HepG2 (cell line): Measurements from ENCODE around the gene SERPINF2. TPM values are rescaled to one million over a fixed set of nuclear protein-coding genes. Genes with fewer than 3 reads are reported as not detected.

Experiments
- FIP1L1 ChIP-seq: fragments of 200-400 bp; formaldehyde crosslinking; IDR thresholded peaks from 2 replicates; pipeline ENCODE4 v1.6.1; 2018; ENCODE audit warnings: low read depth, mild to moderate bottlenecking, low read length, moderate library complexity, borderline replicate concordance; ENCODE audit not compliant: insufficient read depth
- HOXA7 ChIP-seq: sonication (generic); formaldehyde crosslinking; IDR thresholded peaks from 2 replicates; pipeline ENCODE4 v1.8.1; 2022; ENCODE audit warnings: mild to moderate bottlenecking, missing genetic modification reagents, moderate library complexity
- JUNB ChIP-seq: sonication (generic); formaldehyde crosslinking; IDR thresholded peaks from 2 replicates; pipeline ENCODE4 v1.8.0; 2022; ENCODE audit warnings: missing genetic modification reagents, mild to moderate bottlenecking, borderline replicate concordance
- KDM5A ChIP-seq: fragments of 200-600 bp; sonication (generic); IDR thresholded peaks from 2 replicates; pipeline ENCODE4 v1.7.0; 2018; ENCODE audit warnings: antibody characterized with exemption, mild to moderate bottlenecking, low read length, borderline replicate concordance
- LCORL ChIP-seq, 2 experiments: fragments of 450-650 bp in 1 of 2; sonication (generic) in 1 of 2; formaldehyde crosslinking in 1 of 2; IDR thresholded peaks; 2 replicates each; pipeline versions ENCODE4 v1.5.0 to v1.6.1; 2017 to 2020; ENCODE audit warnings: antibody characterized with exemption in 1 of 2, missing genetic modification reagents in 1 of 2
- MXD1 ChIP-seq: sonication (generic); formaldehyde crosslinking; IDR thresholded peaks from 2 replicates; pipeline ENCODE4 v1.4.0; 2020; ENCODE audit warnings: mild to moderate bottlenecking, missing genetic modification reagents
- NFATC3 ChIP-seq: sonication (generic); formaldehyde crosslinking; IDR thresholded peaks from 2 replicates; pipeline ENCODE4 v1.5.1; 2020; ENCODE audit warnings: mild to moderate bottlenecking, missing genetic modification reagents
- NFKB2 ChIP-seq: sonication (generic); formaldehyde crosslinking; IDR thresholded peaks from 2 replicates; pipeline ENCODE4 v1.4.0; 2020; ENCODE audit warnings: missing genetic modification reagents, borderline replicate concordance
- NFYC ChIP-seq: IDR thresholded peaks from 2 replicates; pipeline ENCODE4 v1.6.1; 2016; ENCODE audit warnings: missing genetic modification reagents, missing compliant biosample characterization
- PLSCR1 ChIP-seq: sonication (generic); formaldehyde crosslinking; IDR thresholded peaks from 2 replicates; pipeline ENCODE4 v1.5.0; 2020; ENCODE audit warnings: missing genetic modification reagents, mild to moderate bottlenecking, borderline replicate concordance
- POLR2A ChIP-seq, 2 experiments: IDR thresholded peaks; 2 replicates each; pipeline ENCODE4 v1.6.1; 2011; ENCODE audit warnings: low read depth in 2 of 2, low read length in 2 of 2, mild to moderate bottlenecking in 1 of 2, moderate library complexity in 1 of 2; ENCODE audit not compliant: insufficient read depth in 1 of 2
- SKI ChIP-seq: fragments of 450-650 bp; IDR thresholded peaks from one replicate; pipeline ENCODE4 v1.6.1; 2018; ENCODE audit warnings: mild to moderate bottlenecking; ENCODE audit not compliant: partially characterized antibody
- ZGPAT ChIP-seq: IDR thresholded peaks from 2 replicates; pipeline ENCODE4 v1.6.1; 2016; ENCODE audit warnings: mild to moderate bottlenecking
- ZIK1 ChIP-seq: sonication (generic); formaldehyde crosslinking; IDR thresholded peaks from 2 replicates; pipeline ENCODE4 v1.5.0; 2020; ENCODE audit warnings: mild to moderate bottlenecking, low read depth, missing genetic modification reagents, borderline replicate concordance
- ZNF3 ChIP-seq: IDR thresholded peaks from 2 replicates; pipeline ENCODE4 v1.7.0; 2017; ENCODE audit warnings: inconsistent platforms
- ZNF343 ChIP-seq: sonication (generic); formaldehyde crosslinking; IDR thresholded peaks from 2 replicates; pipeline ENCODE4 v1.4.0; 2020; ENCODE audit warnings: mild to moderate bottlenecking, missing genetic modification reagents
- ZNF564 ChIP-seq: sonication (generic); formaldehyde crosslinking; IDR thresholded peaks from 2 replicates; pipeline ENCODE4 v1.8.1; 2023; ENCODE audit warnings: mild to moderate bottlenecking, missing genetic modification reagents
- polyA plus RNA-seq, 8 experiments: library from polyadenylated mRNA; depleted of rRNA in 3 of 8; stranded (reverse) in 7 of 8; unstranded in 1 of 8; fragments of >200 nt; fragmentation: Illumina TruSeq in 4 of 8; extraction: Trizol in 4 of 8; gene quantifications; 2 replicates each; pipeline versions ENCODE4 v1.2.1 to v1.2.3, GENCODE V29; 2011 to 2016; ENCODE audit warnings: low read depth in 4 of 8, missing spikeins in 1 of 8, mixed read lengths in 1 of 8; ENCODE audit not compliant: insufficient read depth in 1 of 8
- total RNA-seq, 5 experiments: library from RNA; depleted of rRNA; stranded (reverse); fragments of >200 nt; fragmentation: Illumina TruSeq; extraction: Trizol; gene quantifications; 2 replicates each; pipeline ENCODE4 v1.2.3, GENCODE V29; 2016; ENCODE audit warnings: low read depth in 1 of 5
- TF ChIP-seq, protein P1 (sequence below): sonication (generic); formaldehyde crosslinking; conservative IDR thresholded peaks from 2 replicates; pipeline ENCODE4 v1.4.0; 2020; ENCODE audit warnings: missing genetic modification reagents

SERPINF2 gene
- total and polyA plus RNA-seq, 2 of the 13 experiments (the other 11 are each of a cell fraction or from before 2014, with no cell fraction given): 309 to 548 TPM

GRCh38 chr17:1769822-1770477 is 27.3 kb downstream of the SERPINF2 start (continued):
- TF ChIP-seq PLSCR1 (CRISPR knock-in tag): no peak
- TF ChIP-seq ZGPAT (CRISPR knock-in tag): 0 out of 2 replicates have a peak, but pooled peaks have one; percentile 40
- TF ChIP-seq FIP1L1: no peak
- TF ChIP-seq NFATC3 (CRISPR knock-in tag): no peak
- no peak for TF ChIP-seq JUNB (CRISPR knock-in tag)
- no peak for TF ChIP-seq ZIK1
- no peak for TF ChIP-seq LCORL (IDR thresholded peaks at IDR 0.05)
- peak; percentile 31; the same call in 1 of the 2 replicates for TF ChIP-seq LCORL (CRISPR knock-in tag; IDR thresholded peaks at IDR 0.05)
- no peak for TF ChIP-seq KDM5A
- TF ChIP-seq, protein P1, sequence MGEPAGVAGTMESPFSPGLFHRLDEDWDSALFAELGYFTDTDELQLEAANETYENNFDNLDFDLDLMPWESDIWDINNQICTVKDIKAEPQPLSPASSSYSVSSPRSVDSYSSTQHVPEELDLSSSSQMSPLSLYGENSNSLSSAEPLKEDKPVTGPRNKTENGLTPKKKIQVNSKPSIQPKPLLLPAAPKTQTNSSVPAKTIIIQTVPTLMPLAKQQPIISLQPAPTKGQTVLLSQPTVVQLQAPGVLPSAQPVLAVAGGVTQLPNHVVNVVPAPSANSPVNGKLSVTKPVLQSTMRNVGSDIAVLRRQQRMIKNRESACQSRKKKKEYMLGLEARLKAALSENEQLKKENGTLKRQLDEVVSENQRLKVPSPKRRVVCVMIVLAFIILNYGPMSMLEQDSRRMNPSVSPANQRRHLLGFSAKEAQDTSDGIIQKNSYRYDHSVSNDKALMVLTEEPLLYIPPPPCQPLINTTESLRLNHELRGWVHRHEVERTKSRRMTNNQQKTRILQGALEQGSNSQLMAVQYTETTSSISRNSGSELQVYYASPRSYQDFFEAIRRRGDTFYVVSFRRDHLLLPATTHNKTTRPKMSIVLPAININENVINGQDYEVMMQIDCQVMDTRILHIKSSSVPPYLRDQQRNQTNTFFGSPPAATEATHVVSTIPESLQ (CRISPR knock-in tag): no peak
- TF ChIP-seq ZNF564 (CRISPR knock-in tag): peak; percentile 61; the same call in 1 of the 2 replicates
- TF ChIP-seq NFYC (CRISPR knock-in tag): no peak
- TF ChIP-seq HOXA7 (CRISPR knock-in tag): no peak
- no peak; a peak in 1 of 4 replicates for TF ChIP-seq POLR2A (IDR thresholded peaks at IDR 0.05; ENCODE audit: insufficient read depth in 1 of 2, low read depth in 2 of 2, low read length in 2 of 2)
- 0 out of 2 replicates have a peak, but pooled peaks have one; percentile 36 for TF ChIP-seq MXD1 (CRISPR knock-in tag)
- TF ChIP-seq NFKB2 (CRISPR knock-in tag): no peak
- no peak for TF ChIP-seq ZNF3 (CRISPR knock-in tag)
- no peak for TF ChIP-seq SKI
- TF ChIP-seq ZNF343 (CRISPR knock-in tag): no peak
